GM19463 (cell line): ENCODE measurements around the gene DUSP11.
"Not testable (repeated sequence)": the region's sequence is repeated elsewhere in the genome, so short reads cannot be mapped to it uniquely, and the experiment has no call there.

Source experiments
- ATAC-seq: cut with Tn5 transposase; IDR thresholded peaks from one replicate; pipeline ENCODE4 v1.9.1; 2021; ENCODE audit warnings: mild to moderate bottlenecking, moderate library complexity; ENCODE audit not compliant: unreplicated experiment

The DUSP11 gene

DNA sequence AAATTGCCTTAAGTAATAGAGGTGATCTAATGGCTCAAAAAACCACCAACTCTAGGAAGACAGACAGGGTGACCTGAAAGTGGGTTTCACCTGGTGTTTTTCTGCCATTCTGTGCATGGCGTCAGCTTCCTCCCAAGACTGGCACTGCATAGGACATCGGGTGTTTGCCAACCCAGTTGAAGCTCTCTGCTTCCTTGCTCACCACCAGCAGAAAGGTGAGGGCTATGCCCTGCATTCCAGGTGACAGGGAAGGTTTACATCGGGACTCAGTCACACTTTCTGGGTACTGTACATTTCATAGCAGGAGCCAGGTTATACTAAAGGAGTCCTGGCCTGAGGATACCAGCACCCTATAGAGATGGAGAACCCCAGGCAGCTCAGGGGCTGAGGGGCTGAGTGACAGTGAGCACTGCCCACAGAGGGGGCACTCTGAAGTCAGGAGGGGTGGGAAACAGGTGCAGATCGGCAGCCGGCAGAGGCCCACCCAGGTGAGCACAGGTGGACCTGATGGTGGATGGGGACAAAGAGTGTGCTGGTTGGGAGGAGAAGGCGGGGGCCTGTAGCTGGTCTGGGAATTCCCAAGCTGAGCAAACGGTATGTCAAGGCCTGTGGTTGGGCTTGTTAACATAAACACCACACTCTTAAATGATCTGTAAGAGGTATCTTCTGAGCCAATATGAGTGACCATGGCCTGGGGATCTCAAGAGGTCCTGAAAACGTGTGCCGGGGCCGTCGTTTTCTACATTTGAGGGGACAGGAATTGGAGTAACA, 60.9 kb downstream of the DUSP11 start:
- ATAC-seq, result no peak

DNA sequence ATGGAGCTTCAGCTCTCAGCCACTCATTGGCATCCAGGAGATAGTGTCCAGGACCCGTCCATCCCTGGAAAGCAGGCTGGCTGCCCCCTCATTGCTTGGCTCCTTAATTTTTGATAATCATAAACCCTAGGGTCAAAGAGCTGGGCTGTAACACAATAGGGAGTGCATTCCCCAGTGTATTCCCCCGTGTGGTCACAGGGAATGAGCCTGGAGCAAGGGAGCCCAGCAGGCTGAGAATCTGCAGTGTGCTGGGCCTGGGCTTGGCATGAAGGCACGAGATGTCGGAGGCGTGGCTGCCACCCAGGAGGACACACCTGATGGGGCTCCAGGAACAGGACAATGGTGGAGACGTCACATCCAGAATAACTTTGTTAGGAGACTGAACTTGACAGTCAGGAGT, 61.5 kb downstream of the DUSP11 start:
- no peak for ATAC-seq

DNA sequence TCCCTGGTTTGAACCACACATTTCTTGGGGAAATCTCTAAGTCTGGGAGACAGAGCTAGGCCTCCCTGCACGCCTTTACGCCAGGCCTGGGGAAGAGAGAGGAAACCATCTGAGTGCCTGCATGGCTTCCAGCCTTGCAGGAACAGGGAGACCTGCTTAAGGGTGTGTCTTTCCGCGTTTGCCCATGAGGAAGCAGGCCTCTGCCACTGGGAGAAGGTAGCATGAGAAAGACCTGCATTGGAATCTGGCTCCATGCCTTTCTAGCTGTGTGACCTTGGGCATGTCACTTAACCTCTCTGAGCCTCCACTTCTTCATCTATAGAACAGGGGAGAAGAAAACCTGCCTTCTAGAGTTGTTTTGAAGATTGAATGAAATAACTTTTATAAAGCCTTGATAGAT, 62.2 kb downstream of the DUSP11 start:
- not testable (repeated sequence) for ATAC-seq

DNA sequence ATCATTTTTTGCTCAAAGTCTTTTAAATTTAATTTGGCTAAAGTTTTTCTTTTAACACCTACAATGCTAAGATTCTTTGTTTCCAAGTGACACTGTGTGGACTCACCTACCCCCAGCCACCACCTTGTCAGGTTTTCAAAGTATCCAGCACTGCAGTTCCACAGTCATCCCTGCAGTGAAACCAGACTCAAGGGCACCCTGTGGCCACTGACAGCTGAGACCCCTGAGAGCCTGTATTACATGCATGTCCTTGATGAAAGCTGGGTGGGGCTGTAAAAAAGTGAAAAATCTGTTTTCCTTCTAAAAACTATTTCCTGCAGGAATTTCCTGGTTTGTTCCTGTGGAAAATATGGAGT, 62.7 kb downstream of the DUSP11 start:
- no peak for ATAC-seq

DNA sequence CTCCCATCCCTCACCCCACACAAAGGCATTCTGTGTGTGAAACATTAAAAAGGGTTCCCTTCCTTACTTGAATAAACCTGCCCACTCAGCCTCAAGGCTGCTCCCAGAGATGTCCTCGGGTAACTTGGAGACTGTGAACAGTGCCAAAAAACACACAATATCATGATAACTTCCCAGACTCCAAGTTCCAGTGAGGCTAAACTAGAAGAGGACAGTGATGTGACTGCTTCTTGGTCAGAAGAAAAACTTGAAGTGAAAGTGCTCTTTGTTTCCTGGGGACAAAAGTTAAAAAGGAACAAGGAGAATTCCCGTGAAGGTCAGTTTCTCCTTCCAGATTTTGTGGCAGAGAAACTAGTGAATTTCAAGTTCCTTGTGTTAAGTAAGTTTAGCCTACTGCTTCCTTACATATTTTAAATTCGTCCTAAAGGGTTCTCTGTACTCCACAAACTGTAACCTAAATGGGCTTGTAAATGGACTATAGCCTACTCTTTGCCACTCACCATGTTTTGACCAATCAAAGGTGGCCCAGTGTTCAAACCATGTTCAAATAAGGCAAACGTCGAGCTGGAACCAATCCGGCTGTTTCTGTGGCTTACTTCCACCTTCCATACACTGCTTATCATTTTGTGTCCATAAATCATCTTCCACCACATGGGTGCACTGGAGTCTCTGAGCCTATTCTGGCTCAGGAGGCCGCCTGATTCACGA, 63.2 kb downstream of the DUSP11 start:
- ATAC-seq, result no peak

DNA sequence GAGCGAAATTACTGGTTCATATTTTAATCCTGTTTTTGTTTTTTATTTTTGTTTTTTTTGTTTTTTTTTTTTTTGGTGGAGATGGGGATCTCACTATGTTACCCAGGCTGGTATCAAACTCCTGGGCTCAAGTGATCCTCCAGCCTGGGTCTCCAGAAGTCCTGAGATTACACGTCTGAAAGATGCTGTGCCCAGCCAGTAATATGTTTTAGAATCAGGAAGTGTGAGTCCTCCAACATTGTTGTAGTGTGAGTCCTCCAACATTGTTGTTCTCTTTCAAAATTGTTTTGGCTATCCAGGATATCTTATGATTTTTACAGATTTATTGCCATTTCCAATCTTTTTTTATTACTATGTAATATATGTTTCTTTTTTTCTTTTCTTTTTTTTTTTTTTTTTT, 65.8 kb downstream of the DUSP11 start:
- ATAC-seq, result no peak
